ENCODE results near the gene SF1.

SF1 gene

DNA sequence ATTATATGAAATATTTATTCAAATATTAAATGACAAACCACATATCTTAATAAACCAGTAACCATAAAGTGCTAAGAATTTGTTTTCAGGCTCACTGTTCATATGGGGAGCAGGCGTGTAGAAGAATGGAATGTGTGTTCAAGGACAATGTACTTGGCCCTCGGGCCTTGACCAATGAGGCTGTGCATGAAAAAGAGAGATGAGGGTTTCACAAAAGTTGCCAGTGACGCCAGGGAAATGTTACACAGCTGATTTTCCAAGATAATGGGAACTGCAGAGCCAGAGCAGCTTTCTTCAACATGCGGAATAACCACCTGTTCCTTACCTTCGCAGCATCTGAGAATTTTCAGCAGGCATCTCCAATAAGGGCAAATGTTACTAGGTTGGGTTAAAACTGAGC lies 4.2 kb downstream of the SF1 start:
- peaks cover 39% of the 10 kb centered on the region for H3K4me1 ChIP-seq (ENCODE audit: low read length)

DNA sequence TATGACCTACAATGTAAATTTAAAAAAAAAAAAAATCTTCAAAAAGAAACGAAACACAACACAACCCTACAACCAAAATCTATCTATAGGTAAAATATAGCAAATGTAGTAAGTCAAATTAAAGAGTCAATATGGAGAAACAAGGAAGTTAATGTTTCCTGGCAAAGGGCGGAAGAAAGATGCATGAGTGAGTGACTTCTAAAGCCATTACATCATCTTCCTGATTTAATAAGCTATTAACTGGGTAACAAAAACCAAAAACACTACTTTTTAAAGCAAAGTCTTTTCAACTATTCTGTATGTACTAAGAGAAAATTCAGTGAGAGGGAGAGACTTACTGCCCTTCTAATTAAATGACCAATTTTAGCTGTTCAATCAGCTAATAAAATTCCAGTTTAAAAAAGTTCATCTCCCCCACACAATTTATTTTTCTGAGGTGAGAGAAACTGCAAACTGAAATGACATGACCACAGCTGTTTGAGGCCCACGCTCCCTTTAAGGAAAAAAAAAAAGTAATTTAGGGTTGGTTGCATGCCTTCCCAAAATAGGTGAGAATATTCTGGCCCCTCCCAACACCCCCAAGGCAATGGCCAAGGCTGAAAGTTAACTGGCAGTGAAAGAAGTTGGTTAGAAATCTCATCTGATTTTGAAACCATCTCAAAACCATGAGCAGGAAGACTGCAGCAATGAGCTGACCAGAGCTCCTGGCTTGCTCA lies 5.9 kb downstream of the SF1 start:
- H3K4me2 ChIP-seq (ENCODE audit: low read depth, low read length): no peak overlapping the region
- no peak overlapping the region for H3K4me3 ChIP-seq (ENCODE audit: low read length)

More for the DNA sequence above, 4.2 kb downstream of the SF1 start:
- Histone ChIP-seq H3K27me3 (replicated peaks; ENCODE audit: insufficient read depth, low read length) (no peaks in the 10 kb centered on the region), H3K9ac (ENCODE audit: low read length) (no peak overlapping the region), H4K20me1 (ENCODE audit: insufficient read depth, low read length) (peaks cover 58% of the 10 kb centered on the region), H3K9me3 (replicated peaks; ENCODE audit: insufficient read depth, low read length) (no peaks in the 10 kb centered on the region), H3K4me3 (ENCODE audit: low read length) (no peak overlapping the region), H2AFZ (ENCODE audit: low read length) (no peak overlapping the region), H3K9me2 (replicated peaks; ENCODE audit: insufficient read depth, low read length) (no peaks in the 10 kb centered on the region), H3F3A (ENCODE audit: insufficient read depth, low read length) (peaks cover 29% of the 10 kb centered on the region), H3K36me3 (replicated peaks; ENCODE audit: insufficient read depth, low read length) (peaks cover 46% of the 10 kb centered on the region), H3K4me2 (ENCODE audit: low read depth, low read length) (0 out of 2 replicates have a peak overlapping the region, but pooled peaks have one; percentile 5), H3K79me2 (ENCODE audit: low read length) (peaks cover 84% of the 10 kb centered on the region), H3K27ac (ENCODE audit: low read length) (no peak overlapping the region)
- DNase-seq: no peak
- TF ChIP-seq, protein P1, sequence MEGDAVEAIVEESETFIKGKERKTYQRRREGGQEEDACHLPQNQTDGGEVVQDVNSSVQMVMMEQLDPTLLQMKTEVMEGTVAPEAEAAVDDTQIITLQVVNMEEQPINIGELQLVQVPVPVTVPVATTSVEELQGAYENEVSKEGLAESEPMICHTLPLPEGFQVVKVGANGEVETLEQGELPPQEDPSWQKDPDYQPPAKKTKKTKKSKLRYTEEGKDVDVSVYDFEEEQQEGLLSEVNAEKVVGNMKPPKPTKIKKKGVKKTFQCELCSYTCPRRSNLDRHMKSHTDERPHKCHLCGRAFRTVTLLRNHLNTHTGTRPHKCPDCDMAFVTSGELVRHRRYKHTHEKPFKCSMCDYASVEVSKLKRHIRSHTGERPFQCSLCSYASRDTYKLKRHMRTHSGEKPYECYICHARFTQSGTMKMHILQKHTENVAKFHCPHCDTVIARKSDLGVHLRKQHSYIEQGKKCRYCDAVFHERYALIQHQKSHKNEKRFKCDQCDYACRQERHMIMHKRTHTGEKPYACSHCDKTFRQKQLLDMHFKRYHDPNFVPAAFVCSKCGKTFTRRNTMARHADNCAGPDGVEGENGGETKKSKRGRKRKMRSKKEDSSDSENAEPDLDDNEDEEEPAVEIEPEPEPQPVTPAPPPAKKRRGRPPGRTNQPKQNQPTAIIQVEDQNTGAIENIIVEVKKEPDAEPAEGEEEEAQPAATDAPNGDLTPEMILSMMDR (IDR thresholded peaks at IDR 0.05; ENCODE audit: low read length): no peak
- TF ChIP-seq EZH2 (optimal IDR thresholded peaks at IDR 0.05; ENCODE audit: low read depth, low read length) (no peak), EZH2phosphoT487 (IDR thresholded peaks at IDR 0.05; ENCODE audit: low read length) (no peak)

DNA sequence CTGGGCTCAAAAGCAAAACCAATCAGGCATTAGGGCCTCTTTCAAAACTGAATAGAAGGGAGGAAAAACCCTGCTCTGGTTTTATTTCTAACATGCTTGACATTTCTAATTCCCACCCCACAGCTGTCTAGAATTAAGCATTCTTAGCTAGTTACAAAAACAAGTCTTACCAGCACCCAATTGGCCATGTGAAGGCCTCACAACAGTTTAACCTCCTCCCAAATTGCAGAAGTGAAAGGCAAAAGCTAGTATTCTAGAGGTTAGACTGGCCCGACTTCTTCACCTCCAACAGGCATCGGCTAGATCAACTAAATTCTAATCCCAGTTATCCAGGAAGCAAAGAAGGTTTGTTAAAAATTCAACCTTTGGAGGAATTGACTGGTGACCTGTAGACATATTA lies 6.5 kb downstream of the SF1 start:
- Histone ChIP-seq H4K20me1 (ENCODE audit: insufficient read depth, low read length) (peaks cover 62% of the 10 kb centered on the region), H3F3A (ENCODE audit: insufficient read depth, low read length) (peaks cover 28% of the 10 kb centered on the region), H2AFZ (ENCODE audit: low read length) (no peak overlapping the region), H3K4me3 (ENCODE audit: low read length) (no peak overlapping the region), H3K9me3 (replicated peaks; ENCODE audit: insufficient read depth, low read length) (no peaks in the 10 kb centered on the region), H3K4me1 (ENCODE audit: low read length) (peaks cover 39% of the 10 kb centered on the region), H3K4me2 (ENCODE audit: low read depth, low read length) (no peak overlapping the region), H3K9ac (ENCODE audit: low read length) (no peak overlapping the region), H3K9me2 (replicated peaks; ENCODE audit: insufficient read depth, low read length) (no peaks in the 10 kb centered on the region), H3K36me3 (replicated peaks; ENCODE audit: insufficient read depth, low read length) (peaks cover 68% of the 10 kb centered on the region), H3K27ac (ENCODE audit: low read length) (no peak overlapping the region), H3K79me2 (ENCODE audit: low read length) (peaks cover 98% of the 10 kb centered on the region), H3K27me3 (replicated peaks; ENCODE audit: insufficient read depth, low read length) (no peaks in the 10 kb centered on the region)
- no peak for DNase-seq
- TF ChIP-seq EZH2phosphoT487 (IDR thresholded peaks at IDR 0.05; ENCODE audit: low read length): no peak
- no peak for TF ChIP-seq EZH2 (optimal IDR thresholded peaks at IDR 0.05; ENCODE audit: low read depth, low read length)
- TF ChIP-seq, protein P1 (IDR thresholded peaks at IDR 0.05; ENCODE audit: low read length): no peak

More for the DNA sequence above, 5.9 kb downstream of the SF1 start:
- peaks cover 39% of the 10 kb centered on the region for H3K4me1 ChIP-seq (ENCODE audit: low read length)
- H3K27ac ChIP-seq (ENCODE audit: low read length): peak overlapping the region; percentile 32; the same call in 1 of the 2 replicates
- peaks cover 62% of the 10 kb centered on the region for H3K36me3 ChIP-seq (replicated peaks; ENCODE audit: insufficient read depth, low read length)
- H3K9me3 ChIP-seq (replicated peaks; ENCODE audit: insufficient read depth, low read length): no peaks in the 10 kb centered on the region
- no peaks in the 10 kb centered on the region for H3K9me2 ChIP-seq (replicated peaks; ENCODE audit: insufficient read depth, low read length)
- DNase-seq: peak; percentile 18
- H3F3A ChIP-seq (ENCODE audit: insufficient read depth, low read length): peaks cover 28% of the 10 kb centered on the region
- TF ChIP-seq EZH2 (optimal IDR thresholded peaks at IDR 0.05; ENCODE audit: low read depth, low read length) (no peak), EZH2phosphoT487 (IDR thresholded peaks at IDR 0.05; ENCODE audit: low read length) (no peak)
- TF ChIP-seq, protein P1 (IDR thresholded peaks at IDR 0.05; ENCODE audit: low read length): no peak
- H4K20me1 ChIP-seq (ENCODE audit: insufficient read depth, low read length): peaks cover 63% of the 10 kb centered on the region
- H3K9ac ChIP-seq (ENCODE audit: low read length): no peak overlapping the region
- no peak overlapping the region for H2AFZ ChIP-seq (ENCODE audit: low read length)
- H3K79me2 ChIP-seq (ENCODE audit: low read length): peaks cover 98% of the 10 kb centered on the region
- no peaks in the 10 kb centered on the region for H3K27me3 ChIP-seq (replicated peaks; ENCODE audit: insufficient read depth, low read length)

Measured in MM.1S (cell line).